Mesenchymal stem cell (in vitro differentiated cells and primary cell): ENCODE results near the gene PINLYP.
"Not testable (repeated sequence)": the region's sequence is repeated elsewhere in the genome, so short reads cannot be mapped to it uniquely, and the experiment has no call there.

Experiments
- DNase-seq: peaks from one replicate; pipeline ENCODE4 v3.0.0-alpha.2; 2013
- H2AFZ ChIP-seq: one replicate; pipeline ENCODE4 v1.6.1; 2013; ENCODE audit warnings: low read depth, mild to moderate bottlenecking, control low read depth, inconsistent platforms, low read length, moderate library complexity
- H2AK5ac ChIP-seq: 2 replicates; pipeline ENCODE4 v1.6.1; 2013; ENCODE audit warnings: low read length, moderate library complexity, mild to moderate bottlenecking, inconsistent platforms; ENCODE audit not compliant: severe bottlenecking
- H2BK120ac ChIP-seq: one replicate; pipeline ENCODE4 v1.6.1; 2013; ENCODE audit warnings: low read depth, mild to moderate bottlenecking, inconsistent platforms, low read length, moderate library complexity
- H2BK12ac ChIP-seq, 2 experiments: one replicate each; pipeline ENCODE4 v1.6.1; 2013; ENCODE audit warnings: inconsistent platforms in 2 of 2, low read length in 2 of 2, mild to moderate bottlenecking in 2 of 2, moderate library complexity in 2 of 2, control low read depth in 1 of 2
- H2BK15ac ChIP-seq: one replicate; pipeline ENCODE4 v1.6.1; 2013; ENCODE audit warnings: mild to moderate bottlenecking, low read depth, inconsistent platforms; ENCODE audit not compliant: poor library complexity, severe bottlenecking
- H2BK5ac ChIP-seq: 2 replicates; pipeline ENCODE4 v1.6.1; 2013; ENCODE audit warnings: low read depth, mild to moderate bottlenecking, low read length, control low read depth, inconsistent platforms; ENCODE audit not compliant: poor library complexity, severe bottlenecking
- H3K14ac ChIP-seq, 2 experiments: one replicate each; pipeline ENCODE4 v1.6.1; 2013; ENCODE audit warnings: inconsistent platforms in 2 of 2, low read length in 2 of 2, control low read depth in 1 of 2, mild to moderate bottlenecking in 1 of 2, moderate library complexity in 1 of 2
- H3K18ac ChIP-seq, 2 experiments: one replicate each; pipeline ENCODE4 v1.6.1; 2013; ENCODE audit warnings: inconsistent platforms in 2 of 2, low read length in 2 of 2, control low read depth in 1 of 2, low read depth in 1 of 2, mild to moderate bottlenecking in 1 of 2
- H3K23ac ChIP-seq, 2 experiments: one replicate each; pipeline ENCODE4 v1.6.1; 2013; ENCODE audit warnings: inconsistent platforms in 2 of 2, low read length in 2 of 2, mild to moderate bottlenecking in 2 of 2, moderate library complexity in 2 of 2, control low read depth in 1 of 2
- H3K27ac ChIP-seq: 2 replicates; pipeline ENCODE4 v1.5.1; 2013; ENCODE audit warnings: mild to moderate bottlenecking, moderate library complexity, low read length, control low read depth, inconsistent platforms; ENCODE audit not compliant: poor library complexity, severe bottlenecking
- H3K27me3 ChIP-seq, 2 experiments: 2 replicates each; pipeline versions ENCODE4 v1.6.1 to v1.7.0; 2013; ENCODE audit warnings: low read length in 2 of 2, mild to moderate bottlenecking in 2 of 2, moderate library complexity in 2 of 2, control low read depth in 1 of 2, inconsistent platforms in 1 of 2; ENCODE audit not compliant: control insufficient read depth in 1 of 2, insufficient read depth in 1 of 2
- H3K36me3 ChIP-seq, 2 experiments: 2 replicates each; pipeline versions ENCODE4 v1.6.1 to v1.7.0; 2013; ENCODE audit warnings: low read length in 2 of 2, control low read depth in 1 of 2, inconsistent platforms in 1 of 2, low read depth in 1 of 2, mild to moderate bottlenecking in 1 of 2; ENCODE audit not compliant: insufficient read depth in 2 of 2, control insufficient read depth in 1 of 2
- H3K4ac ChIP-seq, 2 experiments: one replicate each; pipeline ENCODE4 v1.6.1; 2013; ENCODE audit warnings: inconsistent platforms in 2 of 2, low read length in 2 of 2, mild to moderate bottlenecking in 2 of 2, moderate library complexity in 2 of 2, control low read depth in 1 of 2, low read depth in 1 of 2
- H3K4me1 ChIP-seq: 2 replicates; pipeline ENCODE4 v1.6.1; 2013; ENCODE audit warnings: low read depth, low read length, control low read depth; ENCODE audit not compliant: control insufficient read depth, insufficient read depth
- H3K4me2 ChIP-seq: 2 replicates; pipeline ENCODE4 v1.6.1; 2013; ENCODE audit warnings: low read length, mild to moderate bottlenecking, inconsistent platforms; ENCODE audit not compliant: poor library complexity, severe bottlenecking
- H3K4me3 ChIP-seq, 2 experiments: 2 replicates each; pipeline versions ENCODE4 v1.5.1 to v1.7.0; 2013; ENCODE audit warnings: low read length in 2 of 2, mild to moderate bottlenecking in 2 of 2, control low read depth in 1 of 2, low read depth in 1 of 2; ENCODE audit not compliant: insufficient read depth in 1 of 2
- H3K79me1 ChIP-seq: replicated peaks from 2 replicates; pipeline ENCODE4 v1.6.1; 2013; ENCODE audit warnings: mild to moderate bottlenecking, control low read depth, low read length, inconsistent platforms; ENCODE audit not compliant: poor library complexity, severe bottlenecking
- H3K9ac ChIP-seq: 2 replicates; pipeline ENCODE4 v1.7.0; 2013; ENCODE audit warnings: mild to moderate bottlenecking, low read length, moderate library complexity
- H3K9me3 ChIP-seq: 2 replicates; pipeline ENCODE4 v1.7.0; 2013; ENCODE audit warnings: mild to moderate bottlenecking, low read length; ENCODE audit not compliant: control insufficient read depth
- H4K8ac ChIP-seq: one replicate; pipeline ENCODE4 v1.6.1; 2013; ENCODE audit warnings: inconsistent platforms, mild to moderate bottlenecking, low read length, moderate library complexity
- H4K91ac ChIP-seq: one replicate; pipeline ENCODE4 v1.6.1; 2013; ENCODE audit warnings: mild to moderate bottlenecking, low read length, inconsistent platforms
- WGBS: methylation state at CpG from one replicate; pipeline ENCODE4 v1.1.7; 2013; ENCODE audit warnings: mixed read lengths; 5-methylcytosine and 5-hydroxymethylcytosine counted together

Gene PINLYP

GRCh38 chr19:43545276-43545675, 30.3 kb upstream of the PINLYP start:
- no peak overlapping the region for H3K4ac ChIP-seq
- H4K8ac ChIP-seq, result no peak overlapping the region
- no peak for DNase-seq
- H3K14ac ChIP-seq, result no peak overlapping the region
- H4K91ac ChIP-seq, result no peak overlapping the region
- H3K4me1 ChIP-seq, result no peaks in the 10 kb centered on the region
- H3K4me3 ChIP-seq, result no peak overlapping the region
- no peak overlapping the region for H2AK5ac ChIP-seq
- no peaks in the 10 kb centered on the region for H3K9me3 ChIP-seq
- H3K27ac ChIP-seq, result no peak overlapping the region
- no peak overlapping the region for H2BK15ac ChIP-seq
- no peak overlapping the region for H2BK12ac ChIP-seq
- no peak overlapping the region for H3K18ac ChIP-seq
- no peaks in the 10 kb centered on the region for H3K27me3 ChIP-seq
- WGBS, result 94% methylated on average over 5 of the region's 5 CpGs
- H2AFZ ChIP-seq, result no peak overlapping the region
- H3K79me1 ChIP-seq, result no peaks in the 10 kb centered on the region
- no peak overlapping the region for H3K9ac ChIP-seq
- no peak overlapping the region for H3K4me2 ChIP-seq
- no peak overlapping the region for H2BK120ac ChIP-seq
- H3K36me3 ChIP-seq, result peaks cover 60 to 68% of the 10 kb centered on the region in 2 experiments
- H3K23ac ChIP-seq, result no peak overlapping the region
- no peak overlapping the region for H2BK5ac ChIP-seq

DNA sequence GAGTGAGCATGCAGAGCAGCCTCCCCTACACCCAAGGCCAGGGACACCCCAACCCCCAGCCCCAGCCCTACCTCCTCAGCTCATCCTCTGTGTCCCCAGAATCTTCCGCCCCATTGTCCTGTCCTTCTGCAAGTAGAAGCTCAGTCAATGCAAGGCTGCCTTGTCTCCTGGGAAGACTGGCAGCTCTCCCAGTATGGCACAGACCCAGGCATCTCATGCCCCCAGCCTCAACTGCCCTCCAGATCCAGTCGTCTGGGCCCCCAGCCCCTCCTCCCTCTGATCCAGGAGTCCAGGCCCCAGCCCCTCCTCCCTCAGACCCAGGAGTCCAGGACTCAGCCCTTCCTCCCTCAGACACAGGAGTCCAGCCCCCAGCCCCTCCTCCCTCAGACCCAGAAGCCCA, 29.6 kb upstream of the PINLYP start:
- DNase-seq, result no peak
- Histone ChIP-seq H3K4me3 (no peak overlapping the region), H3K4me1 (no peaks in the 10 kb centered on the region), H3K79me1 (no peaks in the 10 kb centered on the region), H2AFZ (no peak overlapping the region), H3K36me3 (peaks cover 58 to 67% of the 10 kb centered on the region in 2 experiments), H4K91ac (no peak overlapping the region), H3K4me2 (no peak overlapping the region), H2BK15ac (no peak overlapping the region), H2BK12ac (no peak overlapping the region), H2BK120ac (no peak overlapping the region), H3K4ac (no peak overlapping the region), H3K23ac (no peak overlapping the region), H2BK5ac (no peak overlapping the region), H2AK5ac (no peak overlapping the region), H3K9me3 (no peaks in the 10 kb centered on the region), H3K18ac (no peak overlapping the region), H3K27me3 (no peaks in the 10 kb centered on the region), H4K8ac (no peak overlapping the region), H3K14ac (no peak overlapping the region), H3K27ac (no peak overlapping the region), H3K9ac (no peak overlapping the region)
- 95% methylated on average over 2 of the region's 2 CpGs for WGBS

DNA sequence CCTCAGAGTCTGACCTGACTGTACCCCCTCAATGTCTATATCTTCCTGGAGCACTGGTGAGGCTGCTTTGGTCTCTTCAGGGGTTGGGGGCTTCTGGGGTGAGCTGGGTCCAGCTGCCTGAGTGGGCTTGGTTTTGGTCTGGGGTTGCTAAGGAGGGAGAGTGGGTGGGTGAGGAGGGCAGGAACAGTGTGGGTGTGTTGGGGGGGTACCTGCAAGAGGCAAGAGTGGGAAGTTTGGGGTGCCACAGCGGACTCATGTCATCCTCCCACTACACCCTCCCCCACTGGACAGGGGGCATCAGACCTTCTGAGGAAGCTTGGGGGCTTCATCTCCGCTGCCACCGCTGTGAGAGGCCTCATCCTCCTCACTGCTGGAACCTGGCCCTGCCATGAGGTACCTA, 29.0 kb upstream of the PINLYP start:
- Histone ChIP-seq H4K91ac (no peak overlapping the region), H4K8ac (no peak overlapping the region), H2BK12ac (no peak overlapping the region), H3K36me3 (peaks cover 60 to 69% of the 10 kb centered on the region in 2 experiments), H3K27me3 (no peaks in the 10 kb centered on the region), H2BK15ac (no peak overlapping the region), H3K18ac (no peak overlapping the region), H2BK120ac (no peak overlapping the region), H3K27ac (no peak overlapping the region), H3K9me3 (no peaks in the 10 kb centered on the region), H3K9ac (no peak overlapping the region), H2BK5ac (no peak overlapping the region), H3K14ac (no peak overlapping the region), H3K4me2 (no peak overlapping the region), H3K79me1 (peaks cover 2% of the 10 kb centered on the region), H3K4ac (no peak overlapping the region), H3K23ac (no peak overlapping the region), H2AK5ac (no peak overlapping the region), H3K4me1 (no peaks in the 10 kb centered on the region), H3K4me3 (no peak overlapping the region), H2AFZ (no peak overlapping the region)
- no peak for DNase-seq
- WGBS, result 98% methylated on average over 3 of the region's 3 CpGs

DNA sequence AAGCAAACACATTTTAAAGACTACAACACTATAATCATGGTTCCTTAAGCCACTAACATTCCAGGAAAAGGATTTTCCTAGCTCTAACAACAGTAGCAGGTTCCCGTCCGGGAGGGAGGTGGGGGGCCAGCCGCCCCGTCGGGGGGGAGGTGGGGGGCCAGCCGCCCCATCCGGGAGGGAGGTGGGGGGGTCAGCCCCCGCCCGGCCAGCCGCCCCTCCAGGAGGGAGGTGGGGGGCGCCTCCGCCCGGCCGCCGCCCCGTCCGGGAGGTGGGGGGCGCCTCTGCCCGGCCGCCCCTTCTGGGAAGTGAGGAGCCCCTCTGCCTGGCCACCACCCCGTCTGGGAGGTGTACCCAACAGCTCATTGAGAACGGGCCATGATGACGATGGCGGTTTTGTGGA, 27.7 kb upstream of the PINLYP start:
- H3K9me3 ChIP-seq, H2BK5ac ChIP-seq, H2BK15ac ChIP-seq, H3K4me1 ChIP-seq, H3K9ac ChIP-seq, H2BK120ac ChIP-seq, H3K18ac ChIP-seq, H3K27ac ChIP-seq, H2AK5ac ChIP-seq, H4K8ac ChIP-seq, H3K4me3 ChIP-seq, H3K4ac ChIP-seq, DNase-seq, H3K23ac ChIP-seq, H2AFZ ChIP-seq, H3K4me2 ChIP-seq, H3K27me3 ChIP-seq, H4K91ac ChIP-seq, H3K14ac ChIP-seq, H2BK12ac ChIP-seq: not testable (repeated sequence)
- 90% methylated on average over 2 of the region's 24 CpGs for WGBS
- Histone ChIP-seq H3K79me1 (peaks cover 10% of the 10 kb centered on the region), H3K36me3 (peaks cover 56 to 72% of the 10 kb centered on the region in 2 experiments)
